ENCODE data around the gene EPC2.
A peak's percentile ranks its signal among the peaks of the same experiment; 100 is the strongest.
"Not testable (repeated sequence)": the region's sequence is repeated elsewhere in the genome, so short reads cannot be mapped to it uniquely, and the experiment has no call there.

Gene EPC2

GRCh38 chr2:148730085-148730484 lies 85.5 kb downstream of the EPC2 start:
- no peak for DNase-seq (ENCODE audit: low read depth)

- DNase-seq (ENCODE audit: low read depth) = no peak
Observed at GRCh38 chr2:148737742-148738141, 93.2 kb downstream of the EPC2 start.

- no peak for DNase-seq (ENCODE audit: low read depth)
Observed at GRCh38 chr2:148739454-148740105, 95.0 kb downstream of the EPC2 start.

- DNase-seq (ENCODE audit: low read depth) = no peak
Observed at GRCh38 chr2:148742373-148742772, 97.8 kb downstream of the EPC2 start.

- DNase-seq (ENCODE audit: low read depth) = no peak
Observed at GRCh38 chr2:148745151-148745851, 100.8 kb downstream of the EPC2 start.

GRCh38 chr2:148746973-148747372 lies 102.4 kb downstream of the EPC2 start:
- DNase-seq (ENCODE audit: low read depth) = no peak

- DNase-seq (ENCODE audit: low read depth) = no peak
Observed at GRCh38 chr2:148751907-148752306, 107.4 kb downstream of the EPC2 start.

GRCh38 chr2:148752977-148753376 lies 108.4 kb downstream of the EPC2 start:
- DNase-seq (ENCODE audit: low read depth) = no peak

- no peak for DNase-seq (ENCODE audit: low read depth)
Observed at GRCh38 chr2:148754864-148755263, 110.3 kb downstream of the EPC2 start.

- DNase-seq (ENCODE audit: low read depth) = no peak
Observed at GRCh38 chr2:148756292-148756975, 111.9 kb downstream of the EPC2 start.

- DNase-seq (ENCODE audit: low read depth) = no peak
Observed at GRCh38 chr2:148764815-148765214, 120.3 kb downstream of the EPC2 start.

GRCh38 chr2:148770047-148770446 lies 125.5 kb downstream of the EPC2 start:
- no peak for DNase-seq (ENCODE audit: low read depth)

GRCh38 chr2:148781544-148781943 lies 137.0 kb downstream of the EPC2 start:
- DNase-seq (ENCODE audit: low read depth) = no peak

- no peak for DNase-seq (ENCODE audit: low read depth)
Observed at GRCh38 chr2:148789059-148789458, 144.5 kb downstream of the EPC2 start.

- DNase-seq (ENCODE audit: low read depth) = not testable (repeated sequence)
Observed at GRCh38 chr2:148790172-148790571, 145.6 kb downstream of the EPC2 start.

- DNase-seq (ENCODE audit: low read depth) = no peak
Observed at GRCh38 chr2:148794558-148794957, 150.0 kb downstream of the EPC2 start.

GRCh38 chr2:148796735-148797512 lies 152.4 kb downstream of the EPC2 start:
- no peak for DNase-seq (ENCODE audit: low read depth)

- no peak for DNase-seq (ENCODE audit: low read depth)
Observed at GRCh38 chr2:148802448-148803220, 158.1 kb downstream of the EPC2 start.

- no peak for DNase-seq (ENCODE audit: low read depth)
Observed at GRCh38 chr2:148810081-148810480, 165.5 kb downstream of the EPC2 start.

- no peak for DNase-seq (ENCODE audit: low read depth)
Observed at GRCh38 chr2:148812306-148812705, 167.8 kb downstream of the EPC2 start.

GRCh38 chr2:148813603-148814065 lies 169.1 kb downstream of the EPC2 start:
- DNase-seq (ENCODE audit: low read depth) = peak; percentile 78

Measured in activated T-helper 9 cell treated with anti-CD3 and anti-CD28 coated beads, Interleukin-2, amount 50 U/mL, for 16 hours (primary cell).